Measurements from ENCODE around the gene SORBS1. TPM values are rescaled to one million over a fixed set of nuclear protein-coding genes. Genes with fewer than 3 reads are reported as not detected.

Gene SORBS1
- total and polyA plus RNA-seq, 2 of the 13 experiments (the other 11 are each of a cell fraction or from before 2014, with no cell fraction given) = 16.8 to 39.8 TPM

GRCh38 chr10:95501203-95502094, 59.7 kb downstream of the SORBS1 start (continued):
- peak; percentile 84 for TF ChIP-seq RARA (CRISPR knock-in tag; IDR thresholded peaks at IDR 0.05)
- TF ChIP-seq POLR2G (IDR thresholded peaks at IDR 0.05; ENCODE audit: low read depth, low read length) = no peak
- TF ChIP-seq ZNF350 (CRISPR knock-in tag; IDR thresholded peaks at IDR 0.05; ENCODE audit: borderline replicate concordance, low read depth) = peak; percentile 37; the same call in 1 of the 2 replicates
- TF ChIP-seq MEIS1 (CRISPR knock-in tag; IDR thresholded peaks at IDR 0.05; ENCODE audit: borderline replicate concordance) = no peak
- TF ChIP-seq SP5 (CRISPR knock-in tag; IDR thresholded peaks at IDR 0.05; ENCODE audit: borderline replicate concordance, low read depth) = no peak
- peak; percentile 31; the same call in 1 of the 2 replicates for TF ChIP-seq HNF4A (CRISPR knock-in tag; IDR thresholded peaks at IDR 0.05)
- TF ChIP-seq SSRP1 (CRISPR knock-in tag; IDR thresholded peaks at IDR 0.05) = peak; percentile 69; the same call in 1 of the 2 replicates
- peak; percentile 48 for TF ChIP-seq ZFY (CRISPR knock-in tag; IDR thresholded peaks at IDR 0.05)
- TF ChIP-seq NFYC (CRISPR knock-in tag; IDR thresholded peaks at IDR 0.05) = no peak
- TF ChIP-seq ZNF280B (CRISPR knock-in tag; IDR thresholded peaks at IDR 0.05; ENCODE audit: borderline replicate concordance) = no peak
- no peak for TF ChIP-seq ZNF577 (CRISPR knock-in tag; IDR thresholded peaks at IDR 0.05; ENCODE audit: borderline replicate concordance, low read depth)
- peak; percentile 90 for TF ChIP-seq ZBTB39 (CRISPR knock-in tag; IDR thresholded peaks at IDR 0.05)
- peak; percentile 30; the same call in 1 of the 2 replicates for TF ChIP-seq YEATS4 (CRISPR knock-in tag; IDR thresholded peaks at IDR 0.05; ENCODE audit: borderline replicate concordance)
- TF ChIP-seq SALL1 (CRISPR knock-in tag; IDR thresholded peaks at IDR 0.05) = peak; percentile 71
- no peak for TF ChIP-seq GABPA (IDR thresholded peaks at IDR 0.05; ENCODE audit: low read depth, low read length)
- 0 out of 2 replicates have a peak, but pooled peaks have one; percentile 16 for TF ChIP-seq GABPA (CRISPR knock-in tag; IDR thresholded peaks at IDR 0.05; ENCODE audit: low read depth)
- TF ChIP-seq ZNF414 (CRISPR knock-in tag; IDR thresholded peaks at IDR 0.05) = no peak
- TF ChIP-seq SOX13 (IDR thresholded peaks at IDR 0.05) = no peak
- peak in 1 of 2 experiments; percentile 5; a peak in 1 of 4 replicates for TF ChIP-seq SOX13 (CRISPR knock-in tag; conservative IDR thresholded peaks at IDR 0.05 in 1 of 2, IDR thresholded peaks at IDR 0.05 in 1 of 2)
- peak; percentile 56; the same call in 1 of the 2 replicates for TF ChIP-seq FOXK1 (CRISPR knock-in tag; IDR thresholded peaks at IDR 0.05; ENCODE audit: borderline replicate concordance, low read depth)
- 0 out of 2 replicates have a peak, but pooled peaks have one; percentile 58 for TF ChIP-seq ZNF431 (CRISPR knock-in tag; IDR thresholded peaks at IDR 0.05; ENCODE audit: borderline replicate concordance, low read depth)
- TF ChIP-seq CSRNP2 (CRISPR knock-in tag; conservative IDR thresholded peaks at IDR 0.05; ENCODE audit: low read depth) = no peak
